OCI-LY1 (cell line): ENCODE data around the gene REX1BD.

Source experiments
- EZH2 ChIP-seq: fragments of 200-600 bp; sonication (generic), shearing (Covaris generic); IDR thresholded peaks from 2 replicates; pipeline ENCODE4 v1.8.0; 2017; ENCODE audit warnings: borderline replicate concordance, mixed run types, mild to moderate bottlenecking, antibody characterized with exemption, low read length, moderate library complexity, mixed read lengths
- TF ChIP-seq, protein P1 (sequence below): fragments of 200-600 bp; sonication (generic), shearing (Covaris generic); IDR thresholded peaks from 2 replicates; pipeline ENCODE4 v1.5.1; 2017; ENCODE audit warnings: mild to moderate bottlenecking, antibody characterized with exemption, low read length, moderate library complexity, mixed read lengths

DNA sequence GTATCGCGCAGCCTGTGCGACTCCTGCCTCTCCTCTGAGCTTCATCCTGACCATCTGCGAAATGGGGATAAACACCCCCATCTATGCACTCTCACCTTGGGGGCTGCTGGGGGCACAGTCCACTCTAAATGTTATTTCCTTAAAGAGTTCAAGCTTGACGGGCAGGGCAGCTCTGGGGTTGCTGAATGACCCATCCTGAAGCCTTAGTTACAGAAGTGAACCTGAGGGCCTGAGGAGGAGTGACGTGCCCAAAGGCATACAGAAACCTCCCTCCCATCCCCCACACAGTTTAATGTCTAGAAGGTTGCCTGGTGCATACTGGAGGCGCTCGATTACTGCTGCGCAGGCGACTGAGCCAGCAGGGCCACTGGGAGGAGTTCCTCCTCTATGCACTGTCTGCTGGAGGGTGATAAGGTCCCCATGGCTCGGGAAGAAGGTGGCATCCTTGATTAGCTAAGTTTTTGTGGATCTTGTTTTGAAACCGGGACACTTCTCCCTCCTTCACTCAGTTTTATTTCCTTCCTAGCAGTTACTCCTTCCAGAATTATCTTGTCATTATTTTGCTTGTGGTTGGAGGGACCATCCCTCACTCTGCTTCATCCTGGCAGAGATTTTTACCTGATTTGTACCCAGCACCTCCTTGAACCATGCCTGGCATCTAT, 44.7 kb upstream of the REX1BD start:
- no peak for TF ChIP-seq EZH2
- TF ChIP-seq, protein P1, sequence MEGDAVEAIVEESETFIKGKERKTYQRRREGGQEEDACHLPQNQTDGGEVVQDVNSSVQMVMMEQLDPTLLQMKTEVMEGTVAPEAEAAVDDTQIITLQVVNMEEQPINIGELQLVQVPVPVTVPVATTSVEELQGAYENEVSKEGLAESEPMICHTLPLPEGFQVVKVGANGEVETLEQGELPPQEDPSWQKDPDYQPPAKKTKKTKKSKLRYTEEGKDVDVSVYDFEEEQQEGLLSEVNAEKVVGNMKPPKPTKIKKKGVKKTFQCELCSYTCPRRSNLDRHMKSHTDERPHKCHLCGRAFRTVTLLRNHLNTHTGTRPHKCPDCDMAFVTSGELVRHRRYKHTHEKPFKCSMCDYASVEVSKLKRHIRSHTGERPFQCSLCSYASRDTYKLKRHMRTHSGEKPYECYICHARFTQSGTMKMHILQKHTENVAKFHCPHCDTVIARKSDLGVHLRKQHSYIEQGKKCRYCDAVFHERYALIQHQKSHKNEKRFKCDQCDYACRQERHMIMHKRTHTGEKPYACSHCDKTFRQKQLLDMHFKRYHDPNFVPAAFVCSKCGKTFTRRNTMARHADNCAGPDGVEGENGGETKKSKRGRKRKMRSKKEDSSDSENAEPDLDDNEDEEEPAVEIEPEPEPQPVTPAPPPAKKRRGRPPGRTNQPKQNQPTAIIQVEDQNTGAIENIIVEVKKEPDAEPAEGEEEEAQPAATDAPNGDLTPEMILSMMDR, result peak; percentile 33; the same call in 1 of the 2 replicates
